GM19452 (cell line): ENCODE measurements around the gene PLD6.

ENCODE experiments used
- ATAC-seq: cut with Tn5 transposase; IDR thresholded peaks from one replicate; pipeline ENCODE4 v1.9.1; 2021; ENCODE audit not compliant: unreplicated experiment

Gene PLD6

GRCh38 chr17:17156511-17156910 lies 49.6 kb downstream of the PLD6 start:
- ATAC-seq = no peak

DNA sequence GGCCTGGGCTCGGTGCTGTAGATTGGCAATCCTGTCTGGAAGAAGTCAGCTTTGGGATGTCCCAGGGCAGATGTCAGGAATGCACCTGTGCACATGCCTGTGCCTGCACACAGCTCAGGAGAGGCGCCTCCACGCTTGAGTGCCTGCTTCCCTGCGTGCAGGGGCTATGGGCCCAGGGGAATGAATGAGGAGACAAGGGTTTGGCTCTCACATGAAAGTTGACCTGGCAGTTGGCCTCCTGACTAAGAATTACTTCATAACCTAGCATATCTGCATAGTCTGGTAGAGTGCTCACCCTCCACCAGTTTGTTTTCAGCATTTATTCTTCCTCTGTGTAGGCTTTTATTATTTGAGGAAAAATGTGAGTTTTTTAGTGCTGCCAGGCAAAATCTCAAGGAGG lies 50.0 kb downstream of the PLD6 start:
- ATAC-seq = no peak

DNA sequence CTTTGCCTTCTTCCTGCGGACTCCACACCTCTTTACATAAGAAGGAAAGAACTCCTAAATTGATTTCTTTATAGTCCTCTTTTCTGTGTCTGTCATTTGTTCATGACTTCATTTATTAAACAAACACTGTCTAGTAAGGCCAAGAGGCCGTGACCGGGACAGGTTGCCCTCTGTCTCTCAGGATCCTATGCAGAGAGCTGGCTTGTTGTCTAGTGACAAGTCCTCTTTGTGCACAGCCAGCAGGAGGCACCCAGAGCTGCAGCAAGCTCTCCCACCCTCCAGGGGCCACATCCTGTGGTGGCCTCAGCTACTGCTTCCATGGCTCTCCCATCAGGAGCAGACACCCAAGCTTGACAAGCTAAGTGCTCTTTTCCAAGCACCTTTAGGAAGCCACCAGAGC lies 50.6 kb downstream of the PLD6 start:
- no peak for ATAC-seq

- ATAC-seq = no peak
Observed at GRCh38 chr17:17154981-17155380, 51.2 kb downstream of the PLD6 start.

GRCh38 chr17:17154556-17154955 lies 51.6 kb downstream of the PLD6 start:
- ATAC-seq = no peak

- ATAC-seq = no peak
Observed at GRCh38 chr17:17153709-17154108, 52.4 kb downstream of the PLD6 start.

DNA sequence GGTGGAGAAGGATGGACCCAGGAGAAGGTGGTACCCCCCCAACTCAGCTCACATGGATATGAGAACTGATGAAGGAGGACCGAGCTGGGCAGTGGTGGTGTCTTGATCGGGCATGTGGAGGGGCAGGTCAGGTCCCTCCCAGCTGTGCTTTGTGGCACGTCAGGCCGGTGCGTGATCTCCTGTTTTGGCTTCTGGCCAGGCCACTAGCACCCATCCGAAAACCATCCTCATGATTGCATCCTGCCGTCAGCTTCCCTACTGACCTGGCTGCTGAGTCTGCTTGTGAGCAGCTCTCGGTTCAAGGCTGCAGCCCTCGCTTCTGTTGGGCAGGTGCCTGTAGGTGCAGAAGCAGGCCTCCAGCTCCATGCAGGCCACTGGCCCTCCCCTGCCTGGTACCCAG lies 53.1 kb downstream of the PLD6 start:
- no peak for ATAC-seq

GRCh38 chr17:17152385-17152784 lies 53.7 kb downstream of the PLD6 start:
- no peak for ATAC-seq

DNA sequence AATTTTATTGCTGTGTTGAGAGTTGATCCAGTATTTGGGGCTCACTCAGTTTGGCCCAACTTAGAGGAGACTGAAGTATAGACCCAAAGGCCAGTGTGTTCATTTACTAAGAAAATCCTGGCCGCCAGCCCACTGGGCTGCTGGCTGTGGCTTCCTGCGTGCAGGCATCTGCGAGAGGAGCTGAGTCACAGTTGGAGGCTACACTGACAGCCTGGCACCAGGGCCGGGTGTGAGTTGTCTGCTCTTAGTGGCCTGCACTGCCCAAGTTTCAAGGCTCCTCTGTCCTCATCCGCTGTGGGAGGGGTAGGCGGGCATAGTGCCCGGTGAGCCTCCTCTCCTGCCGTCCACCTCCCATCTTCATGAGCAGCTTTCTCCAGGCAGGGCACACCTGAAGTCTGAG lies 54.2 kb downstream of the PLD6 start:
- ATAC-seq = no peak

DNA sequence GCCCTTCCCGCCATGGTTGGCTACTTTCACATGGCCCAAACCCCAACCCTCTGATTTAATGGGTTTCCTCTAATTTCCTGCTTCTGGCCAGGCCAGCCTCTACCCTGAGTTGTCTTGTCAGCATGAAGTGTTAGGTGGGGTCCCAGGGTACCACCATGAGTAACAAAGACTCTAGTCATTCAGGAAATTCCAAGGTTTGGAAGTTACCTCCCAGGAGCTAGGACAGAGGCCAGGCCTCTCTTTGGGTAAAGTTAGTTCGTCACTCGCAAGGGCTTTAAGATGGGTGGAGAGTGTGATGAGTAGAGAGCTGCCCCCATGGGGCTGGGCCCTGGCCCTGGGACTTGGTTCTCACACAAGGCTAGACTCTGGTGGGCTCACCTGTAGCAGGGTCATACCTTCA lies 54.6 kb downstream of the PLD6 start:
- ATAC-seq = no peak

DNA sequence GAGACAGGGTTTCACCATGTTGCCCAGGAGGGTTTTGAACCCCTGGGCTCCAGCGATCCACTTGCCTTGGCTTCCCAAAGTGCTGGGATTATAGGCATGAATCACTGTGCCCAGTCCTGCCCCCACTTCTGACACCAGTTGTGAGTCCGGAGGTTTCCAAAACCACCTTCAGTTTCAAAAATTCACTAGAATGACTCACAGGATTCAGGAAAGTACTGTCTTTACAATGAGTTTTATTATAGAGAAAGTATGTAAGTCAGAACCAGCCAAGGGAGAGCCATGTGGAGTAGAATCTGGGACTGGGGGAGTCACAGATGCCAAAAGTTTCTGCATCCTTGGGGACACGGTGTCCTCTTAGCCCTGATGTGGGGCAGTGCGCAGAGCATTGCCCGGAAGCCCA lies 55.1 kb downstream of the PLD6 start:
- no peak for ATAC-seq
